Hepatocyte (in vitro differentiated cells): ENCODE results near the gene DLGAP4. TPM values are rescaled to one million over a fixed set of nuclear protein-coding genes. Genes with fewer than 3 reads are reported as not detected.

Experiments used
- DNase-seq: peaks from one replicate; pipeline ENCODE4 v3.0.0-alpha.2; 2016; ENCODE audit warnings: low spot score
- H2AFZ ChIP-seq: fragments of 200-600 bp; sonication (generic); 2 replicates; pipeline ENCODE4 v1.6.0; 2016; ENCODE audit warnings: antibody characterized with exemption, mild to moderate bottlenecking
- H3K27ac ChIP-seq: fragments of 200-600 bp; sonication (generic); 2 replicates; pipeline ENCODE4 v1.5.1; 2016; ENCODE audit warnings: mild to moderate bottlenecking
- H3K27me3 ChIP-seq: fragments of 200-600 bp; sonication (generic); 2 replicates; pipeline ENCODE4 v1.6.1; 2016
- H3K36me3 ChIP-seq: fragments of 200-600 bp; sonication (generic); replicated peaks from 2 replicates; pipeline ENCODE4 v1.5.1; 2016; ENCODE audit warnings: low read depth; ENCODE audit not compliant: insufficient read depth
- H3K4me1 ChIP-seq: fragments of 200-600 bp; sonication (generic); 2 replicates; pipeline ENCODE4 v1.5.1; 2016; ENCODE audit warnings: mild to moderate bottlenecking, moderate library complexity; ENCODE audit not compliant: insufficient read depth
- H3K4me2 ChIP-seq: fragments of 200-600 bp; sonication (generic); 2 replicates; pipeline ENCODE4 v1.6.0; 2016
- H3K4me3 ChIP-seq: fragments of 200-600 bp; sonication (generic); 2 replicates; pipeline ENCODE4 v1.5.1; 2016; ENCODE audit warnings: mild to moderate bottlenecking
- H3K79me2 ChIP-seq: fragments of 200-600 bp; sonication (generic); 2 replicates; pipeline ENCODE4 v1.6.0; 2017; ENCODE audit warnings: mild to moderate bottlenecking
- H3K9me2 ChIP-seq: fragments of 200-600 bp; sonication (generic); replicated peaks from 2 replicates; pipeline ENCODE4 v1.6.0; 2017; ENCODE audit warnings: mild to moderate bottlenecking; ENCODE audit not compliant: insufficient read depth
- H3K9me3 ChIP-seq: fragments of 200-600 bp; sonication (generic); 2 replicates; pipeline ENCODE4 v1.5.1; 2016; ENCODE audit warnings: low read depth, mild to moderate bottlenecking
- H4K20me1 ChIP-seq: fragments of 200-600 bp; sonication (generic); 2 replicates; pipeline ENCODE4 v1.6.0; 2016; ENCODE audit warnings: mild to moderate bottlenecking; ENCODE audit not compliant: insufficient read depth, poor library complexity, severe bottlenecking
- CTCF ChIP-seq: fragments of 200-600 bp; sonication (generic); IDR thresholded peaks from 2 replicates; pipeline ENCODE4 v1.5.1; 2016; ENCODE audit warnings: antibody characterized with exemption, mild to moderate bottlenecking; ENCODE audit not compliant: poor library complexity
- EZH2 ChIP-seq: fragments of 200-600 bp; sonication (generic); IDR thresholded peaks from 2 replicates; pipeline ENCODE4 v1.6.1; 2016; ENCODE audit warnings: antibody characterized with exemption, mild to moderate bottlenecking, borderline replicate concordance
- EZH2phosphoT487 ChIP-seq: fragments of 200-600 bp; sonication (generic); IDR thresholded peaks from one replicate; pipeline ENCODE4 v1.6.1; 2018; ENCODE audit warnings: antibody characterized with exemption, mild to moderate bottlenecking, low read depth, moderate library complexity; ENCODE audit not compliant: unreplicated experiment, severe bottlenecking
- WGBS: methylation state at CpG from one replicate; pipeline ENCODE4 v1.1.6; 2016; ENCODE audit warnings: low lambda C conversion rate; ENCODE audit errors: missing lambda C conversion rate; 5-methylcytosine and 5-hydroxymethylcytosine counted together
- polyA plus RNA-seq: library from polyadenylated mRNA; unstranded; fragments of >200 nt; fragmentation: Nextera tagmentation; extraction: Ambion mirVana; gene quantifications from 2 replicates; pipeline ENCODE4 v1.2.1, GENCODE V29; 2016
- total RNA-seq: library from RNA; depleted of rRNA; stranded (reverse); fragments of >200 nt; gene quantifications from 2 replicates; pipeline ENCODE4 v1.2.3, GENCODE V29; 2014

DLGAP4 gene
- total and polyA plus RNA-seq, 2 experiments from 2014 or later = 16.5 to 39.4 TPM

- Histone ChIP-seq H3K4me2 (no peak overlapping the region), H3K27ac (no peak overlapping the region), H3K79me2 (peaks cover 100% of the 10 kb centered on the region), H3K9me3 (no peaks in the 10 kb centered on the region), H2AFZ (no peak overlapping the region), H3K9me2 (no peaks in the 10 kb centered on the region), H3K4me3 (no peak overlapping the region), H3K27me3 (no peaks in the 10 kb centered on the region), H3K36me3 (no peaks in the 10 kb centered on the region), H4K20me1 (peaks cover 98% of the 10 kb centered on the region), H3K4me1 (no peaks in the 10 kb centered on the region)
- DNase-seq = no peak
- WGBS = 100% methylated on average over 2 of the region's 2 CpGs
- TF ChIP-seq EZH2 (no peak), EZH2phosphoT487 (no peak), CTCF (no peak)
These were observed 173.8 kb downstream of the DLGAP4 start for GRCh38 chr20:36479938-36480337.

- WGBS = 84% methylated on average over 5 of the region's 5 CpGs
- H2AFZ ChIP-seq = no peak overlapping the region
- no peaks in the 10 kb centered on the region for H3K27me3 ChIP-seq
- TF ChIP-seq EZH2 = no peak
- TF ChIP-seq CTCF = no peak
- no peak for TF ChIP-seq EZH2phosphoT487
- DNase-seq = no peak
- H3K4me2 ChIP-seq = no peak overlapping the region
- no peaks in the 10 kb centered on the region for H3K36me3 ChIP-seq
- no peaks in the 10 kb centered on the region for H3K4me1 ChIP-seq
- H3K9me3 ChIP-seq = no peaks in the 10 kb centered on the region
- no peak overlapping the region for H3K27ac ChIP-seq
- H3K4me3 ChIP-seq = no peak overlapping the region
- peaks cover 98% of the 10 kb centered on the region for H4K20me1 ChIP-seq
- peaks cover 100% of the 10 kb centered on the region for H3K79me2 ChIP-seq
- H3K9me2 ChIP-seq = no peaks in the 10 kb centered on the region
These were observed 174.4 kb downstream of the DLGAP4 start for GRCh38 chr20:36480456-36481048.

GRCh38 chr20:36481380-36482043, 175.4 kb downstream of the DLGAP4 start:
- H3K9me2 ChIP-seq = no peaks in the 10 kb centered on the region
- no peak overlapping the region for H3K4me2 ChIP-seq
- H3K27ac ChIP-seq = no peak overlapping the region
- H3K36me3 ChIP-seq = no peaks in the 10 kb centered on the region
- H3K9me3 ChIP-seq = no peaks in the 10 kb centered on the region
- no peak for DNase-seq
- H3K27me3 ChIP-seq = no peaks in the 10 kb centered on the region
- peaks cover 100% of the 10 kb centered on the region for H3K79me2 ChIP-seq
- no peaks in the 10 kb centered on the region for H3K4me1 ChIP-seq
- no peak overlapping the region for H3K4me3 ChIP-seq
- whole genome bisulfite sequencing = 88% methylated on average over 9 of the region's 9 CpGs
- H2AFZ ChIP-seq = no peak overlapping the region
- TF ChIP-seq CTCF = no peak
- no peak for TF ChIP-seq EZH2
- no peak for TF ChIP-seq EZH2phosphoT487
- H4K20me1 ChIP-seq = peaks cover 98% of the 10 kb centered on the region
